Hepatocyte (in vitro differentiated cells): Measurements from ENCODE around the gene HIRA. TPM values are rescaled to one million over a fixed set of nuclear protein-coding genes. Genes with fewer than 3 reads are reported as not detected.

Source experiments
- DNase-seq: peaks from one replicate; pipeline ENCODE4 v3.0.0-alpha.2; 2016; ENCODE audit warnings: low spot score
- H2AFZ ChIP-seq: fragments of 200-600 bp; sonication (generic); 2 replicates; pipeline ENCODE4 v1.6.0; 2016; ENCODE audit warnings: antibody characterized with exemption, mild to moderate bottlenecking
- H3K27ac ChIP-seq: fragments of 200-600 bp; sonication (generic); 2 replicates; pipeline ENCODE4 v1.5.1; 2016; ENCODE audit warnings: mild to moderate bottlenecking
- H3K27me3 ChIP-seq: fragments of 200-600 bp; sonication (generic); 2 replicates; pipeline ENCODE4 v1.6.1; 2016
- H3K36me3 ChIP-seq: fragments of 200-600 bp; sonication (generic); replicated peaks from 2 replicates; pipeline ENCODE4 v1.5.1; 2016; ENCODE audit warnings: low read depth; ENCODE audit not compliant: insufficient read depth
- H3K4me1 ChIP-seq: fragments of 200-600 bp; sonication (generic); 2 replicates; pipeline ENCODE4 v1.5.1; 2016; ENCODE audit warnings: mild to moderate bottlenecking, moderate library complexity; ENCODE audit not compliant: insufficient read depth
- H3K4me2 ChIP-seq: fragments of 200-600 bp; sonication (generic); 2 replicates; pipeline ENCODE4 v1.6.0; 2016
- H3K4me3 ChIP-seq: fragments of 200-600 bp; sonication (generic); 2 replicates; pipeline ENCODE4 v1.5.1; 2016; ENCODE audit warnings: mild to moderate bottlenecking
- H3K79me2 ChIP-seq: fragments of 200-600 bp; sonication (generic); 2 replicates; pipeline ENCODE4 v1.6.0; 2017; ENCODE audit warnings: mild to moderate bottlenecking
- H3K9me2 ChIP-seq: fragments of 200-600 bp; sonication (generic); replicated peaks from 2 replicates; pipeline ENCODE4 v1.6.0; 2017; ENCODE audit warnings: mild to moderate bottlenecking; ENCODE audit not compliant: insufficient read depth
- H3K9me3 ChIP-seq: fragments of 200-600 bp; sonication (generic); 2 replicates; pipeline ENCODE4 v1.5.1; 2016; ENCODE audit warnings: low read depth, mild to moderate bottlenecking
- H4K20me1 ChIP-seq: fragments of 200-600 bp; sonication (generic); 2 replicates; pipeline ENCODE4 v1.6.0; 2016; ENCODE audit warnings: mild to moderate bottlenecking; ENCODE audit not compliant: insufficient read depth, poor library complexity, severe bottlenecking
- CTCF ChIP-seq: fragments of 200-600 bp; sonication (generic); IDR thresholded peaks from 2 replicates; pipeline ENCODE4 v1.5.1; 2016; ENCODE audit warnings: antibody characterized with exemption, mild to moderate bottlenecking; ENCODE audit not compliant: poor library complexity
- EZH2 ChIP-seq: fragments of 200-600 bp; sonication (generic); IDR thresholded peaks from 2 replicates; pipeline ENCODE4 v1.6.1; 2016; ENCODE audit warnings: antibody characterized with exemption, mild to moderate bottlenecking, borderline replicate concordance
- EZH2phosphoT487 ChIP-seq: fragments of 200-600 bp; sonication (generic); IDR thresholded peaks from one replicate; pipeline ENCODE4 v1.6.1; 2018; ENCODE audit warnings: antibody characterized with exemption, mild to moderate bottlenecking, low read depth, moderate library complexity; ENCODE audit not compliant: unreplicated experiment, severe bottlenecking
- WGBS: methylation state at CpG from one replicate; pipeline ENCODE4 v1.1.6; 2016; ENCODE audit warnings: low lambda C conversion rate; ENCODE audit errors: missing lambda C conversion rate; 5-methylcytosine and 5-hydroxymethylcytosine counted together
- polyA plus RNA-seq: library from polyadenylated mRNA; unstranded; fragments of >200 nt; fragmentation: Nextera tagmentation; extraction: Ambion mirVana; gene quantifications from 2 replicates; pipeline ENCODE4 v1.2.1, GENCODE V29; 2016
- total RNA-seq: library from RNA; depleted of rRNA; stranded (reverse); fragments of >200 nt; gene quantifications from 2 replicates; pipeline ENCODE4 v1.2.3, GENCODE V29; 2014

The HIRA gene
- total and polyA plus RNA-seq, 2 experiments from 2014 or later = 23.5 to 30.6 TPM

- no peak overlapping the region for H3K4me2 ChIP-seq
- H3K79me2 ChIP-seq = peaks cover 14% of the 10 kb centered on the region
- H3K27ac ChIP-seq = no peak overlapping the region
- H3K4me1 ChIP-seq = no peaks in the 10 kb centered on the region
- H3K36me3 ChIP-seq = no peaks in the 10 kb centered on the region
- H4K20me1 ChIP-seq = no peaks in the 10 kb centered on the region
- H2AFZ ChIP-seq = no peak overlapping the region
- 98% methylated on average over 2 of the region's 2 CpGs for WGBS
- H3K9me3 ChIP-seq = peaks cover 17% of the 10 kb centered on the region
- no peaks in the 10 kb centered on the region for H3K27me3 ChIP-seq
- H3K9me2 ChIP-seq = no peaks in the 10 kb centered on the region
- no peak overlapping the region for H3K4me3 ChIP-seq
- DNase-seq = no peak
- TF ChIP-seq CTCF (no peak), EZH2 (no peak), EZH2phosphoT487 (no peak)
These were observed 94.4 kb downstream of the HIRA start for GRCh38 chr22:19337137-19337536.

GRCh38 chr22:19336133-19337075 is 95.1 kb downstream of the HIRA start:
- Histone ChIP-seq H3K4me3 (no peak overlapping the region), H3K9me2 (no peaks in the 10 kb centered on the region)
- DNase-seq = no peak

DNA sequence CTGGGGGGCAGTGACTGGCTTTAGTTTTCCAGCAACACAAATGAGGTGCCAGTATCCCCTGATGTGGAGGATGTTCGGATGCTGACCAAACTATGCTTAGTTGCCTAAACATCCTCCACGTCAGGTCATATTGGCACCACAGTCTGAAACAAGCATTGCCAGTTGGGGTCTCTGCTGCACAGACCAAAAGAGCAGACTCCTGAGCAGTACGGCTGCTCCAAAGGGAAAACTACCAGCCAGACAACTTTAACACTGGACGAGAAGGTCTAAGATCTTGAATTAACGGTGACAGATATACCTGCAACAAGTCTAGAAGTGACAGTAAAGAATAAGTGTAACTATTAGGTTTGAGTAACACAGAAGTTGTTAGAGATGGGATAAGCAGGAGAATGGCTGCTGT is 99.6 kb downstream of the HIRA start:
- H3K4me2 ChIP-seq = no peak overlapping the region
- no peaks in the 10 kb centered on the region for H3K27me3 ChIP-seq
- no peaks in the 10 kb centered on the region for H3K9me2 ChIP-seq
- H3K4me1 ChIP-seq = no peaks in the 10 kb centered on the region
- WGBS = 97% methylated on average over 5 of the region's 5 CpGs
- no peak for DNase-seq
- H2AFZ ChIP-seq = no peak overlapping the region
- H4K20me1 ChIP-seq = no peaks in the 10 kb centered on the region
- no peak for TF ChIP-seq EZH2phosphoT487
- no peak for TF ChIP-seq EZH2
- H3K36me3 ChIP-seq = no peaks in the 10 kb centered on the region
- H3K79me2 ChIP-seq = no peaks in the 10 kb centered on the region
- no peak overlapping the region for H3K27ac ChIP-seq
- no peak overlapping the region for H3K4me3 ChIP-seq
- H3K9me3 ChIP-seq = no peaks in the 10 kb centered on the region

More at GRCh38 chr22:19336133-19337075, 95.1 kb downstream of the HIRA start:
- Histone ChIP-seq H3K4me1 (no peaks in the 10 kb centered on the region), H3K79me2 (peaks cover 14% of the 10 kb centered on the region), H4K20me1 (no peaks in the 10 kb centered on the region), H3K9me3 (peaks cover 17% of the 10 kb centered on the region), H3K27me3 (no peaks in the 10 kb centered on the region), H3K36me3 (no peaks in the 10 kb centered on the region), H3K27ac (peak overlapping the region; percentile 15), H3K4me2 (no peak overlapping the region), H2AFZ (no peak overlapping the region)
- WGBS = 90% methylated on average over 7 of the region's 7 CpGs
- TF ChIP-seq CTCF (no peak), EZH2 (no peak), EZH2phosphoT487 (no peak)

DNA sequence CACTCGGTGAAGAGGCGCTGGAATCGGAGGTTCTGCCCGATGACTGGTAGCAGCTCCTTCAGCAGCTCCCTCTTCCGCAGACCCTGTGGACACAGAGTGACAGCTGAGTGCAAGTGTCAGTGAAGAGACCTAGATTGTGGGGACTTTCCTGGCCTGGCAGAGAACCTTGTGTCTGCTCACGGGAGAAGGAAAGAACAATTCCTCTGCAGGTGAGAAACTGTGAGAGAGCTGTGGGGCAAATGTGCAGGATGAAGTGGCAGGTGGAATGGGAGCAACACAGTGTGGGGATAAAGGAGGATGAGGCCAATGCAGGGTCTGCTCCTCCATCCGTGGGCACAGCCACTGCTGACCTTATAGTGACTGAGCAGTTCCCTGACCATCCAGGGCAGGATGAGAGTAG is 100.1 kb downstream of the HIRA start:
- no peak overlapping the region for H2AFZ ChIP-seq
- H3K9me3 ChIP-seq = no peaks in the 10 kb centered on the region
- no peak overlapping the region for H3K27ac ChIP-seq
- no peaks in the 10 kb centered on the region for H3K9me2 ChIP-seq
- no peak for TF ChIP-seq EZH2phosphoT487
- no peak for TF ChIP-seq EZH2
- TF ChIP-seq CTCF = no peak
- no peak for DNase-seq
- no peaks in the 10 kb centered on the region for H3K4me1 ChIP-seq
- no peaks in the 10 kb centered on the region for H3K27me3 ChIP-seq
- no peak overlapping the region for H3K4me3 ChIP-seq
- H3K36me3 ChIP-seq = no peaks in the 10 kb centered on the region
- WGBS = over 99% methylated on average over 7 of the region's 7 CpGs
- no peaks in the 10 kb centered on the region for H4K20me1 ChIP-seq
- H3K4me2 ChIP-seq = no peak overlapping the region
- H3K79me2 ChIP-seq = no peaks in the 10 kb centered on the region
